ENCODE data around the gene MTMR4. TPM values are rescaled to one million over a fixed set of nuclear protein-coding genes. Genes with fewer than 3 reads are reported as not detected.

MTMR4 gene
- total and polyA plus RNA-seq, 2 experiments from 2014 or later: 11.1 to 42.2 TPM

DNA sequence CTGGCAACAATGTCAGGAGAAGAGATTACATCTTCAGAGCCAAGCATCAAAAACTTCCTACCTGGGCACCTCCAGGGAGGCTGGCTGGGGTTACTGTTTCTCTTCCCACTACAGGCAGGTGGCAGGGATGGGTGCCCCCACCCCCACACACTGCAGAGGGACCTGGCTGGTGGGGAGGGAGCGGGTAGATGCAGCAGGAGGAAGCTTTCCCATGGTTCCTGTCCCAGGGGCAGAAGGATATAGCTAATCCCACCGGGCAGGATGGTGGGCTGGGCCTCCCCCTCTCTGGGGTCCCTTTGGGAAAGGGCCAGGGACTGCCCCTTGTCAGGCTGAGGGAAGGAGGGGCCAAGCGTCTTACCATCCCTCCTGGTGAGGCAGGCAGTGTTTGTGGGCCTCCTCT lies 16.7 kb upstream of the MTMR4 start (continued):
- TF ChIP-seq, protein P1, sequence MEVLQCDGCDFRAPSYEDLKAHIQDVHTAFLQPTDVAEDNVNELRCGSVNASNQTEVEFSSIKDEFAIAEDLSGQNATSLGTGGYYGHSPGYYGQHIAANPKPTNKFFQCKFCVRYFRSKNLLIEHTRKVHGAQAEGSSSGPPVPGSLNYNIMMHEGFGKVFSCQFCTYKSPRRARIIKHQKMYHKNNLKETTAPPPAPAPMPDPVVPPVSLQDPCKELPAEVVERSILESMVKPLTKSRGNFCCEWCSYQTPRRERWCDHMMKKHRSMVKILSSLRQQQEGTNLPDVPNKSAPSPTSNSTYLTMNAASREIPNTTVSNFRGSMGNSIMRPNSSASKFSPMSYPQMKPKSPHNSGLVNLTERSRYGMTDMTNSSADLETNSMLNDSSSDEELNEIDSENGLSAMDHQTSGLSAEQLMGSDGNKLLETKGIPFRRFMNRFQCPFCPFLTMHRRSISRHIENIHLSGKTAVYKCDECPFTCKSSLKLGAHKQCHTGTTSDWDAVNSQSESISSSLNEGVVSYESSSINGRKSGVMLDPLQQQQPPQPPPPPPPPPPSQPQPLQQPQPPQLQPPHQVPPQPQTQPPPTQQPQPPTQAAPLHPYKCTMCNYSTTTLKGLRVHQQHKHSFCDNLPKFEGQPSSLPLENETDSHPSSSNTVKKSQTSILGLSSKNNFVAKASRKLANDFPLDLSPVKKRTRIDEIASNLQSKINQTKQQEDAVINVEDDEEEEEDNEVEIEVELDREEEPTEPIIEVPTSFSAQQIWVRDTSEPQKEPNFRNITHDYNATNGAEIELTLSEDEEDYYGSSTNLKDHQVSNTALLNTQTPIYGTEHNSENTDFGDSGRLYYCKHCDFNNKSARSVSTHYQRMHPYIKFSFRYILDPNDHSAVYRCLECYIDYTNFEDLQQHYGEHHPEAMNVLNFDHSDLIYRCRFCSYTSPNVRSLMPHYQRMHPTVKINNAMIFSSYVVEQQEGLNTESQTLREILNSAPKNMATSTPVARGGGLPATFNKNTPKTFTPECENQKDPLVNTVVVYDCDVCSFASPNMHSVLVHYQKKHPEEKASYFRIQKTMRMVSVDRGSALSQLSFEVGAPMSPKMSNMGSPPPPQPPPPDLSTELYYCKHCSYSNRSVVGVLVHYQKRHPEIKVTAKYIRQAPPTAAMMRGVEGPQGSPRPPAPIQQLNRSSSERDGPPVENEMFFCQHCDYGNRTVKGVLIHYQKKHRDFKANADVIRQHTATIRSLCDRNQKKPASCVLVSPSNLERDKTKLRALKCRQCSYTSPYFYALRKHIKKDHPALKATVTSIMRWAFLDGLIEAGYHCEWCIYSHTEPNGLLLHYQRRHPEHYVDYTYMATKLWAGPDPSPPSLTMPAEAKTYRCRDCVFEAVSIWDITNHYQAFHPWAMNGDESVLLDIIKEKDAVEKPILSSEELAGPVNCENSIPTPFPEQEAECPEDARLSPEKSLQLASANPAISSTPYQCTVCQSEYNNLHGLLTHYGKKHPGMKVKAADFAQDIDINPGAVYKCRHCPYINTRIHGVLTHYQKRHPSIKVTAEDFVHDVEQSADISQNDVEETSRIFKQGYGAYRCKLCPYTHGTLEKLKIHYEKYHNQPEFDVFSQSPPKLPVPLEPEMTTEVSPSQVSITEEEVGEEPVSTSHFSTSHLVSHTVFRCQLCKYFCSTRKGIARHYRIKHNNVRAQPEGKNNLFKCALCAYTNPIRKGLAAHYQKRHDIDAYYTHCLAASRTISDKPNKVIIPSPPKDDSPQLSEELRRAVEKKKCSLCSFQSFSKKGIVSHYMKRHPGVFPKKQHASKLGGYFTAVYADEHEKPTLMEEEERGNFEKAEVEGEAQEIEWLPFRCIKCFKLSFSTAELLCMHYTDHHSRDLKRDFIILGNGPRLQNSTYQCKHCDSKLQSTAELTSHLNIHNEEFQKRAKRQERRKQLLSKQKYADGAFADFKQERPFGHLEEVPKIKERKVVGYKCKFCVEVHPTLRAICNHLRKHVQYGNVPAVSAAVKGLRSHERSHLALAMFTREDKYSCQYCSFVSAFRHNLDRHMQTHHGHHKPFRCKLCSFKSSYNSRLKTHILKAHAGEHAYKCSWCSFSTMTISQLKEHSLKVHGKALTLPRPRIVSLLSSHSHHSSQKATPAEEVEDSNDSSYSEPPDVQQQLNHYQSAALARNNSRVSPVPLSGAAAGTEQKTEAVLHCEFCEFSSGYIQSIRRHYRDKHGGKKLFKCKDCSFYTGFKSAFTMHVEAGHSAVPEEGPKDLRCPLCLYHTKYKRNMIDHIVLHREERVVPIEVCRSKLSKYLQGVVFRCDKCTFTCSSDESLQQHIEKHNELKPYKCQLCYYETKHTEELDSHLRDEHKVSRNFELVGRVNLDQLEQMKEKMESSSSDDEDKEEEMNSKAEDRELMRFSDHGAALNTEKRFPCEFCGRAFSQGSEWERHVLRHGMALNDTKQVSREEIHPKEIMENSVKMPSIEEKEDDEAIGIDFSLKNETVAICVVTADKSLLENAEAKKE (CRISPR knock-in tag; IDR thresholded peaks at IDR 0.05): no peak
- TF ChIP-seq POLR2AphosphoS5 (IDR thresholded peaks at IDR 0.05; ENCODE audit: low read depth): no peak

DNA sequence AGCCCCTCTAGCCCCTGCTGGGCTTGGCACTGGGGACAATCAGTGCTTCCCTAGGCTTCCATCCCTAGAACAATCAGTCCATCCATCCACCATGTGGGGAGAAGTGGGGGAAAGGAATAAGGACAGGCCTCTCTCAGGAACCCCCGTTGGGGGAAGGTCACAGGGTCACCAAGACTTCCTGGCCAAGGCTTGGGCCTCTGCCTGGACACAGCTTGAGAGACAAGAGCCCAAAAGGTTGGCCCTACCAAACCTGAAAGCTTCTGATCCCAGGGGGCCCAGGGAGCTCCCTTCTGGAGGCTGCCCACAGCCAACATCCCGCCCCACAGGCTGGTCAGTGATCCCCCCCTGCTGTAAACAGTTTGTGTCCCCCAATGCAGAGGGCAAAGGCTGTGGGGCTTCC lies 16.2 kb upstream of the MTMR4 start:
- no peak for ATAC-seq
- Histone ChIP-seq H3K4me2 (peak overlapping the region; percentile 90), H3K4me3 (peak overlapping the region; percentile 94), H3K36me3 (ENCODE audit: insufficient read depth) (no peaks in the 10 kb centered on the region), H3K27me3 (ENCODE audit: insufficient read depth) (0 out of 2 replicates have a peak, but pooled peaks cover 9% of the 10 kb centered on the region), H3K27ac (ENCODE audit: low read depth) (no peak overlapping the region), H3F3A (replicated peaks; ENCODE audit: low read depth) (no peaks in the 10 kb centered on the region), H3K4me1 (ENCODE audit: insufficient read depth) (peaks cover 12% of the 10 kb centered on the region), H3K79me2 (replicated peaks; ENCODE audit: insufficient read depth) (no peaks in the 10 kb centered on the region), H3K9me2 (ENCODE audit: insufficient read depth) (no peaks in the 10 kb centered on the region), H2AFZ (peak overlapping the region; percentile 98; the same call in 1 of the 2 replicates), H4K20me1 (replicated peaks; ENCODE audit: insufficient read depth) (no peaks in the 10 kb centered on the region)
- Mint-ChIP-seq H3K9me3 (no peaks in the 10 kb centered on the region; the same call in 2 of the 3 replicates), H3K4me1 (peaks cover 62% of the 10 kb centered on the region), H3K27me3 (ENCODE audit: insufficient read depth, low read depth, poor library complexity) (peaks cover 24% of the 10 kb centered on the region), H3K27ac (no peak overlapping the region), H3K36me3 (ENCODE audit: low read depth) (no peaks in the 10 kb centered on the region; the same call in 2 of the 3 replicates), H3K4me3 (peak overlapping the region; percentile 72)
- no peak for DNase-seq (ENCODE audit: low spot score)
- TF ChIP-seq ETS1 (IDR thresholded peaks at IDR 0.05) (no peak), CREB1 (CRISPR knock-in tag; IDR thresholded peaks at IDR 0.05; ENCODE audit: low read depth) (no peak)

All from GM23338 (cell line).